Dermis blood vessel endothelial cell (primary cell): ENCODE data around the gene DTNBP1. TPM values are rescaled to one million over a fixed set of nuclear protein-coding genes. Genes with fewer than 3 reads are reported as not detected.
A peak's percentile ranks its signal among the peaks of the same experiment; 100 is the strongest.
"Not testable (repeated sequence)": the region's sequence is repeated elsewhere in the genome, so short reads cannot be mapped to it uniquely, and the experiment has no call there.

Source experiments
- DNase-seq: peaks from one replicate; pipeline ENCODE4 v3.0.0; 2010
- total RNA-seq: library from RNA; depleted of rRNA; stranded (reverse); fragments of >200 nt; gene quantifications from 2 replicates; pipeline ENCODE4 v1.2.3, GENCODE V29; 2014

DTNBP1 gene
- total RNA-seq, 1 donor from 2014 or later, result 13.6 TPM

DNA sequence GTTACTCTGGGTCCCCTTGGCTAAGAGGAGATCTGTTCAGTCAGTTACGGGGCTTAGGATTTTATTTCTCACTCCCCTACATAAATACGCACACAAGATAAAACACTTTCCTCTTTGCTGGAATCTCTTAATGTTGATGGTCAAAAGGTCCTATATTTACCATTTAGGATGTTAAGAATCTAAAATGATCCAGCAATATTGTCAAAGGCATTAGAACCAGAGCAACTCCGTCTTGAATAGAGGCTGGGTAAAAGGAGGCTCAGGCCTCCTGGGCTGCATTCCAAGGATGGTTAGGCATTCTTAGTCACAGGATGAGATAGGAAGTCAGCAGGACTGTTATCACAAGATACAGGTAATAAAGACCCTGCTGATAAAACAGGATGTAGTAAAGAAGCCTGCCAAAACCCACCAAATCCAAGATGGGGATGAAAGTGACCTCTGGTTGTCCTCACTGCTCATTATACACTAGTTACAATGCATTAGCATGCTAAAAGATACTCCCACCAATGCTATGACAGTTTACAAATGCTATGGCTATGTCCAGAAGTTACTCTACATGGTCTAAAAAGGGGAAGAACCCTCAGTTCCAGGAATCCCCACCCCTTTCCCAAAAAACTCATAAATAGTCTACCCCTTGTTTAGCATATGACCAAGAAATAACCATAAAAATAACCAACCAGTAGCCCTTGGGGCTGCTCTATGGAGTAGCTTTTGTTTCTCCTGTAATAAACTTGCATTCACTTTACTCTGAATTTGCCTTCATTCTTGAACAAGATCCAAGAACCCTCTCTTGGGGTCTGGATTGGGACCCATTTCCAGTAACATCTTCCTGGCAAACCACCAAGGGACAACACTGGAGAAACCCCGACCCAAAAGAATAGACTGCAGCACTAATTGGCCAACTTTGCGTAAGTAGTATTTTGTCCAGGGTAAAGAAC, 107.5 kb downstream of the DTNBP1 start:
- DNase-seq, result peak; percentile 45

DNA sequence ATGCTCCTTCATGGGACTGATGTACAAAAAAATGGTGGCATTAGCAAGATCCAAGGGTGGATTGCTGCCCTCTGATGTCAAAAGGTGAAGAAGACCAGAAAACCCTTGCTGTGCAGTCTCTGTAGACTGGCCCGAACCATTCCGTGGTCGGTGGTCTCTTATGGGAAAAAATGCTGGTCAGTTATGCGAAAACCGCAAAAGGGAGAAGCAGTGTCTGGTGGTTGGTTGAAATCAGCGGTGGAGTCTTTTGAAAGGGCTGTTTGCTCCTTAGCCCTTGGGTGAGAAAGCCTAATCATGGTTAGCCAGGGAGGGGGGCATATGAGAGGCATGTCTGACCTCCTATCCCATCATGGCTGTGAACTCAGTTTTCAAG, 108.1 kb downstream of the DTNBP1 start:
- no peak for DNase-seq

- no peak for DNase-seq
Observed at GRCh38 chr6:15553736-15554294, 109.0 kb downstream of the DTNBP1 start.

GRCh38 chr6:15553031-15553430, 109.8 kb downstream of the DTNBP1 start:
- no peak for DNase-seq

DNA sequence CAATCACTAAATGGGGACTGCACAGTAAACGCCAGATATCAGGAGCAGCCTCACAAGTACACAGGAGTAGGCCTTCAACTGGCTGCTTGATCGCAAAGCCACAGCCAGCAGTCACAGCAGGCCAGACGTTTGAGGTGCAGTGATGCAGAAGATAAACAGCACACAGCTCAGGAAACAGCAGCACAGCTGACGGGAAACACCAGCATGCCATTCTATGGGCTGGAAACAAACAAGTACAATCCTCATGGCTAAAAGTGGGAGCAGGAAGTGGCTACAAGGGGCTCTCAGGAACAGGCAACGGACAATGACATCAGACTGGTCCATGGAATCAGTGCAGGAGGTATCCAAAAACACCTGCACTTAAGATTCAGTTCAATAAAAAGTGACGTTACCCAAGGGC, 111.0 kb downstream of the DTNBP1 start:
- peak; percentile 97 for DNase-seq

- peak; percentile 60 for DNase-seq
Observed at GRCh38 chr6:15551262-15551661, 111.6 kb downstream of the DTNBP1 start.

DNA sequence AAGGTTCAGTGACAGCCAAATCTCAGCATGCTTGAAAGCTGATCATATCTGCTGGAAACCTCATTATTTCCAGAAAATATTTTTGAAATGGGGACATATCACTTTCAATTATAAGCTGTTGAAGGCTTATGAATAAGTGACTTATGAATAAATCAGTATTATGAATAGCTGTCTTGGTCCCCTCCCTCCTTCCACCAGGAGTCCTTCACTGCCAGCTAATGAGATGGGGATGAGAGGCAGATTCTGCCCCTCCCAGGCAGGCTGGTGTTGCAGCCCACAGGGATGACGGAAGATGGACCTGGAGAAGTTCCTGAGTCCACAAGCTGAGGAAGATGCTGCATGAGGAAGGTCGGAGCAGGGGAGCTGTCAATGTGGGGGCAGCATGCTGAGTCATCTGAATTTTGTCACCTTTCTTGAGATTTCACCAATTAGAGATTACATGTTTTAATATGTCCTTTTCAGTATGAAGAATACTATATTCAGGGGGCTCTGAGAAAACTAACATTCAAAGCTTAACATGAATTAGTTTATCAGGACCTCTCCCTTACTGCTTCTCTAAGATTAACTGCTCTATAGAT, 112.2 kb downstream of the DTNBP1 start:
- no peak for DNase-seq

- DNase-seq, result no peak
Observed at GRCh38 chr6:15549371-15549770, 113.5 kb downstream of the DTNBP1 start.

- DNase-seq, result peak; percentile 47
Observed at GRCh38 chr6:15547400-15547799, 115.4 kb downstream of the DTNBP1 start.

DNA sequence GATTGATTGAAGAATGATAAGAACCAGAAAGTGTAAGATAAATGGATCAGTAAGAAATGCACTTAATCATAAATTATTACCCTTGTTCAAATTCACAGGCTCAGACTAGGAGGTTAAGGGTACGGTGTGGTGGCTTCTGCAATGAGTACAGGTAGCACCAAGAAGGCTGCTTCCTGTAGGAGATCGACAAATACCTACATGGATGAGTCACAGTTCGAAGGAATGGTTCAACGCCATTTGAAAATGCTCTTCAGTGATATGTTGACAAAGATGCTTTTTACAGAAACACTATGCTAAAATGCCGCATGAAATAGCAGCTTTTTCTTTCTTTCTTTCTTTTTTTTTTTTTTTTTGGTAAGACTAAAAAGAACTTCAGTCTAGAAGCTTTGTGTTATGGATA, 116.2 kb downstream of the DTNBP1 start:
- no peak for DNase-seq

DNA sequence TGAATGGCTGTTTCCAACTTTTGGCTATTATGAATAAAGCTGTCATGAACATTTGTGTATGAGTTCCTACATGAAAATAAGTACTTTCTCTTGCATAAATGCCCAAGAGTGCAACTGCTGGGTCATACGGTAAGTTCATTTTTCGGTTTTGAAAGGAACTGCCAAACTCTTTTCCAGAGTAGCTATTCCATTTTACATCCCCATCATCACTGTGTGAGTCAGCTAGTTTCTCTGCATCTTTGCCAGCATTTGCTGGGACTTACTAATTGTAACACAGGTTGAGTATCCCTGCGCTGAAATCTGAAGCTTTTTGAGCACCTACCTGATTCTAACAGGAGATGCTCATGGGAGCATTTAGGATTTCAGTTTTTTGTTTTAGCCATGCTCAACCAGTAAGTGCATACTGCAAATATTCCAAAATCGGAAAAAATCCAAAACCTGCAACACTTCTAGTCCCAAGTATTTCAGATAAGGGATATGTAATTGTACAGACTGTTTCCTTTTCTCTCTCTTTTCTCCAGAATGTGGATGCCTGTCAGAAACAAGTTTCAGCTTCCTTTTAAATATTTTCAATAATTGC, 118.4 kb downstream of the DTNBP1 start:
- no peak for DNase-seq

DNA sequence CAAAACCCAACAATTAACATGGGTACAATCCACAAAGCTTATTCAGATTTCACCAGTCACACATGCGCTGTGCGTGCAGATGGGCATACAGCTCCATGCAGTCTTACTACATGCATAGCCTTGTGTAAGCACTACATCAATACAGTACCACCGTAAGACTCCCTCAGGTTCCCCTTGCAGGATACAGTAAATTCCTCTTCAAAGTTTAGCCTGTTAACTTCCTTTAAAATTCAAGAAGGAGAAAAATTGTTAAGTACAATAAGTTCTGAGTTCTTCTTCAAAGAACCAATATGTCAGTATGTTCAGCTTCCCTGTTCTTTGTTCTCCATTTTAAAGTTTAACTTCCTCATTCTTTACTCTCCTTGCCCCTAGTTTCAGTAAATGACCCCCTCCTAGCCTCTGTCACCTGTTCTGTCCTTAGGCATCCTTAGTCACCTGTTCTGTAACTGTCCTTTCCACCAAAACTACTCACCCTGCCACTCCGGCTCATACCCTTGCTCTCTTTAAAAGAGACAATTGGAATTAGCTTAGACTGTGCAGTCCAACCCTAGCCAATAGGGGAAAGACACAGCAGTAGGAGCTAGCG, 119.4 kb downstream of the DTNBP1 start:
- not testable (repeated sequence) for DNase-seq

DNA sequence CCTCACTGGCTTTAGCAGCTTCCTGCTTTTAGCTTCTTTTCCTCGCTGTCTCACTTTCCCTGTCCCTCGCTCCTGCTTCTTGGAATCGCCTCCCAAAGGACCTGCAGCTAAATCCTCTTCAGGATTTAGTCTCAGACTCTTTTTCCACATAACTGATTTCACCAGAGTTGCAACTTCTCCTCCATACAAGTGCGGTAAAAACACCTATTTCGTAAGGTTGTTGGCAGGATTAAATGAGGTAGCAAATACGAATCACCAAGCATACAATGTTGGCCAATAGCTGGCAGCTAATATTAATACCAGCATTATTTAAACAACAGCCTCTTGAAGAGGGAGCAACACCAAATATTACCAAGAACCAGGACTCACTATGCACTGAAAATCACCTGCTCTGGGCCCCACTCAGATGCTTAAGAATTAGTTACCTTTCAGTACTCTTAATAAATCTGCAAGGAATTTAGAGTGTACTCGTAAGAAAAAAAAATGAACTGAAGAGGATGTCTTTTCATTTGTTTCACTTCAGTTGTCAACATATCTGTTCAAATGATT, 123.0 kb downstream of the DTNBP1 start:
- DNase-seq, result no peak

GRCh38 chr6:15538766-15539495, 123.9 kb downstream of the DTNBP1 start:
- DNase-seq, result no peak

DNA sequence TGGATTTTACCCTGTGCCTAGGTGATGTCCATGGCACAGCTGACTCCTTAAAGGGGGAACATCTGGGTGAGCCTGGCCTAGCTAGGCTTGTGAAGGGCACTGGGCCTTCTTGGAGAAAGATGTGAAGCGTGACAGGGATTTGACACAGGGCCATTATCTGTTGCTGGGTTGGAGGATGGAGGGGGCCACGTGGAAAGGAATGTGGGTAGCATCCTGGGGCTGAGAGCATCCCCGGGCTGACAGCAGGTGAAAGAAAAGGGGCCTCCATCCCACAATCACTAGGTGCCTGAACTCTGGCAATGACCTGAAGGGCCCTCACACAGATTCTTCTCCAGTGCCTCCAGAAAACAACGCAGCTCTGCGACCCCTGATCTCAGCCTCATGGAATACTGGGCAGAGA, 124.7 kb downstream of the DTNBP1 start:
- no peak for DNase-seq

- DNase-seq, result no peak
Observed at GRCh38 chr6:15536198-15536955, 126.5 kb downstream of the DTNBP1 start.

DNA sequence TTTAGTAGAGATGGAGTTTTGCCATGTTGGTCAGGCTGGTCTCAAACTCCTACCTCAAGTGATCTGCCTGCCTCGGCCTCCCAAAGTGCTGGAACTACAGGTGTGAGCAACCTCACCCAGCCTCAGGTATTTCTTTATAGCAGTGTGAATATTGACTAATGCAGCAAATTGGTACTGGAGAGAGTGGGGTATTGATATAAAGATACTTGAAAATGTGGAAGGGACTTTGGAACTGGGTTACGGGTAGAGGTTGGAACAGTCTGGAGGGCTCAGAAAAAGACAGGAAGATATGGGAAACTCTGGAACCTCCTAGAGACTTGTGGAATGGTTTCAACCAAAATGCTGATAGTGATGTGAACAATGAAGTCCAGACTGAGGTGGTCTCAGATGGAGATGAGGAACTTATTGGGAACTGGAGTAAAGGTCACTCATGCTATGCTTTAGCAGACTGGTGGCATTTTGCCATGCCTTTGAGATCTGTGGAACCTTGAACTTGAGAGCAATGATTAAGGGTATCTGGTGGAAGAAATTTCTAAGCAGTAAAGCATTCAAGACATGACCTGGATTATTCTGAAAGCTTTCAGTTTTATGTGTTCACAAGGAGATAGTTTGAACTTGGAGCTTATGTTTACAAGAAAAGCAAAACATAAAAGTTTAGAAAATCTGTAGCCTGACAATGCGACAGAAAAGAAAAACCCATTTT, 127.2 kb downstream of the DTNBP1 start:
- no peak for DNase-seq

- no peak for DNase-seq
Observed at GRCh38 chr6:15534974-15535373, 127.9 kb downstream of the DTNBP1 start.

DNA sequence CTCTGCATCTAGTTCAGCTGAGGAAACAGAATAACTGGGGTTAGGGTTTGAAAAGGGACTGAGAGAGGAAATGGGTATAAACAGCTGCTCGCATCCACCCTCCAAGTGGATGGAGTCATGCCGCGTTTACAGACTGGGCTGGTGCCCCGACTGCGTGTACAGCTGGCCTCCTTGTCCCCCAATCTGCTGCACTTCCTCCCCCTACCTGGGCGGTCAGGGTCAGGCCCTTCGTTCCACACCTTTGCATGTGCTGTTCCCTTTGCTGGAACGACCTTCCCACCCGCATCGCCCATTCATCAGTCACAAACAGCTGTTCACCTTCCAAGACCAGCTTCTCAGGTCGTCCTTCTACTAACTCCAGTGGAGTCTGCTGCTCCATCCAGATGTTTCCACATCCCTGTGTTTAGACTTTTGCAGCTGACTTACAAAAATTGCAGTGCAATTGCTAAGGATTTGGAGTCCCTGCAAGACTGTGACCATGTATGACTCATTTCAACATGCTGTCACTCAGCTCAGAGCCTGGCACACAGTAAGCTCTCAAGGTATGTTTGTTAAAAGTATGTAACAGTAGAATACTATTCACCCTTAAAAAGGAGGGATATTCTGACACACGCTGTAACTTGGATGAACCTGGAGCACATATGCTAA, 129.3 kb downstream of the DTNBP1 start:
- no peak for DNase-seq

DNA sequence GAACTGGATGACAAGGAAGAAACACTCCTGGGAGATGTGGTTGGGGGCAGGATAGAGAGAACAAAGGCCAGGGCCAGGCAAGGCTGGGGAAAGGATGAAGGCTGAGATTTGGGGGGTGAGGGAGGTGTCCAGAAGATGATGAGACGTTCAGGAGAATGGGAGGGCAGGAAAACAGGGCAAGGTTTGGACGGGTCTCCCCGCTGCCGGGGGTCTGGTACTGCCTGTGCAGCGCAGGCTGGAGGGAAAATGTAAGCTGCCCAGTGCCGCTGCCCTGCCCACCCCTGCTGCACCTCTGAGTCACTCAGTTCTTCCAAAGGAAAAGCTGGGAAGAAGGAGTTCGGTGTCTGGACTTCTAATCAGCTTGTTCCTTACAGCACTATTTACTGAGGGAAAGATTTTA, 130.9 kb downstream of the DTNBP1 start:
- DNase-seq, result no peak
